Mesendoderm (in vitro differentiated cells): Measurements from ENCODE around the gene SYCP1.
"Not testable (repeated sequence)": the region's sequence is repeated elsewhere in the genome, so short reads cannot be mapped to it uniquely, and the experiment has no call there.

Experiments
- DNase-seq: peaks from one replicate; pipeline ENCODE4 v3.0.0; 2013
- H2AK5ac ChIP-seq: 2 replicates; pipeline ENCODE4 v1.6.1; 2013; ENCODE audit warnings: low read length, inconsistent platforms
- H2BK120ac ChIP-seq: 2 replicates; pipeline ENCODE4 v1.6.1; 2013; ENCODE audit warnings: low read depth, mild to moderate bottlenecking, low read length, moderate library complexity, mixed read lengths
- H2BK15ac ChIP-seq: replicated peaks from 2 replicates; pipeline ENCODE4 v1.6.1; 2013; ENCODE audit warnings: low read depth, mild to moderate bottlenecking, moderate library complexity
- H2BK5ac ChIP-seq: 2 replicates; pipeline ENCODE4 v1.6.1; 2013; ENCODE audit warnings: low read length, inconsistent platforms
- H3K18ac ChIP-seq: 2 replicates; pipeline ENCODE4 v1.6.1; 2013; ENCODE audit warnings: mild to moderate bottlenecking, low read length, mixed read lengths
- H3K23ac ChIP-seq: one replicate; pipeline ENCODE4 v1.6.1; 2013; ENCODE audit warnings: low read length
- H3K27ac ChIP-seq: 2 replicates; pipeline ENCODE4 v1.5.1; 2013; ENCODE audit warnings: low read depth, mild to moderate bottlenecking, inconsistent platforms, low read length, moderate library complexity
- H3K27me3 ChIP-seq: 2 replicates; pipeline ENCODE4 v1.6.1; 2013; ENCODE audit warnings: low read length, control low read depth, mild to moderate bottlenecking, inconsistent platforms; ENCODE audit not compliant: insufficient read depth, poor library complexity
- H3K36me3 ChIP-seq: 2 replicates; pipeline ENCODE4 v1.6.1; 2013; ENCODE audit warnings: low read length, inconsistent platforms; ENCODE audit not compliant: control insufficient read depth, insufficient read depth
- H3K4ac ChIP-seq: one replicate; pipeline ENCODE4 v1.6.1; 2013; ENCODE audit warnings: low read depth, mild to moderate bottlenecking, low read length, moderate library complexity
- H3K4me1 ChIP-seq: 2 replicates; pipeline ENCODE4 v1.6.1; 2013; ENCODE audit warnings: low read depth, low read length, inconsistent platforms; ENCODE audit not compliant: control insufficient read depth
- H3K4me2 ChIP-seq: 2 replicates; pipeline ENCODE4 v1.6.1; 2013; ENCODE audit warnings: low read length
- H3K4me3 ChIP-seq: 2 replicates; pipeline ENCODE4 v1.5.1; 2013; ENCODE audit warnings: mild to moderate bottlenecking, low read length
- H3K56ac ChIP-seq: one replicate; pipeline ENCODE4 v1.6.1; 2013; ENCODE audit warnings: low read length
- H3K79me1 ChIP-seq: 2 replicates; pipeline ENCODE4 v1.6.1; 2013; ENCODE audit warnings: low read length, inconsistent platforms
- H3K79me2 ChIP-seq: 2 replicates; pipeline ENCODE4 v1.6.1; 2013; ENCODE audit warnings: mild to moderate bottlenecking, low read length; ENCODE audit not compliant: control insufficient read depth, insufficient read depth
- H3K9ac ChIP-seq: 2 replicates; pipeline ENCODE4 v1.6.1; 2013; ENCODE audit warnings: low read length, inconsistent platforms
- H4K5ac ChIP-seq: one replicate; pipeline ENCODE4 v1.6.1; 2013; ENCODE audit warnings: low read length
- H4K8ac ChIP-seq: one replicate; pipeline ENCODE4 v1.6.1; 2013; ENCODE audit warnings: low read depth, mild to moderate bottlenecking, control low read depth, low read length, moderate library complexity
- WGBS: extraction: QIAGEN DNeasy Blood & Tissue Kit; methylation state at CpG from one replicate; pipeline ENCODE4 v1.1.7; 2013; ENCODE audit warnings: low lambda C conversion rate, missing lambda C conversion rate; ENCODE audit not compliant: insufficient coverage; ENCODE audit errors: extremely low coverage; 5-methylcytosine and 5-hydroxymethylcytosine counted together

The SYCP1 gene

DNA sequence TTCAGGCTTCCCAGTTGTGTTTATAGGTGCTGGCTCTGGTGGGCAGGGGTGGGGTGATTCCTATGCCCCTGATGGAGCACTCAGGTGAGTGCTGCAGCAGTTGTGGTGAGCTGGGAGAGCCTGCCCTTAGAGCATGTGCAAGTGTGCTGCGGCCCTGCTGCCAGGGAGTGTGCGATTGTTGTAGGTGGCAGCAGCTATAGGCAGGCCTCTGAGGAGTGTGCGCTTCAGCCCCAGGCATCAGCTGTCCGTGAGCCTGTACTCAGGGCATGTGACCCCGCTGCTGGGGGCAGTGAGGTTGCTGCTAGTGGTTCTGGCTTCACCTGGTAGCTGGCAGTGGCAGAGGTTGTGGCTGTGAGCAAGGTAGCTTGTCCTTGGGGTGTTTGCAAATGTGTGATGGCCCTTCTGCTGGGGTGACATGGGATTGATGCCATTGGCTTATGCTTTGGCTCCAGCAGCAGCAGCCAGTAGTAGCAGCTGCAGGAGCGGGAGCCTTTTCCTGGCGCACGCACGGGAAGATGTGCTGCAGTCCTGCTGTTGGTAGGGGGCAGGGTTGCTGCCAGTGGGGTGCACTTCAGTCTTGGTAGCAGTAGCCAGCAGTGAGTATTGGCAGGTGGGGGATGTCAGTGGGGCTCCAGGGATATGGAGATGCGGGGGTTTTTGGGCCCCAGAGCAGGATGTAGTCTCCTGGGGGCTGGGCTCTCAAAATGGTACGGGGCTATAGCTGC lies 37.7 kb downstream of the SYCP1 start:
- DNase-seq: peak; percentile 27
- no CpG with 5 or more reads among the region's 11 CpGs for WGBS

DNA sequence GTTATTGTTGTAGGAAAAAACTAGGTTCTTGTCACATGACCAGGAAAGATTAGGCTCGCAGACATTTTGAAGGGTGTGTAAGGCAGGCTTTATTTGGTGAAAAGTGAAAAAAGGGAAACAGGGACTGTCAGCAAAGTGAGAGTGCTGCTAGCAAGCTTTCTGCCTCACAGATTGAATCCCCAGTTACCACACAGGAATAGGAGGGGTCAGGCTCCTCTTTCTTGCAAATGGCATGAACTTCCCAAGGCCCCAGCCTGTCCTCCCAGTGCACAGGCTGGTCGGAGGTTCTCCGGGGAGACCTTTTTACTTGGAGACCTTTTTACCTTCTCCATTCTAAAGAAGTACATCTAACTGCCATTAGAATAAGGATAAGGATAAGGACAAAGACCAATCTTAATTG lies 42.1 kb downstream of the SYCP1 start:
- DNase-seq: no peak
- H3K4ac ChIP-seq: no peak overlapping the region
- H3K18ac ChIP-seq: no peak overlapping the region
- H2BK120ac ChIP-seq: no peak overlapping the region
- H3K79me1 ChIP-seq: no peaks in the 10 kb centered on the region
- no peaks in the 10 kb centered on the region for H3K36me3 ChIP-seq
- no peaks in the 10 kb centered on the region for H3K4me1 ChIP-seq
- H2BK15ac ChIP-seq: no peak overlapping the region
- H4K8ac ChIP-seq: no peak overlapping the region
- no peaks in the 10 kb centered on the region for H3K27me3 ChIP-seq
- H3K4me3 ChIP-seq: no peak overlapping the region
- no peak overlapping the region for H3K56ac ChIP-seq
- no CpG with 5 or more reads among the region's 3 CpGs for WGBS
- no peak overlapping the region for H4K5ac ChIP-seq
- H3K9ac ChIP-seq: no peak overlapping the region
- no peak overlapping the region for H3K4me2 ChIP-seq
- no peak overlapping the region for H2AK5ac ChIP-seq
- H2BK5ac ChIP-seq: no peak overlapping the region
- no peak overlapping the region for H3K27ac ChIP-seq
- H3K23ac ChIP-seq: no peak overlapping the region
- H3K79me2 ChIP-seq: no peaks in the 10 kb centered on the region

More for the DNA sequence above, 37.7 kb downstream of the SYCP1 start:
- Histone ChIP-seq H3K4me3 (no peak overlapping the region), H3K79me2 (no peaks in the 10 kb centered on the region), H3K27me3 (no peaks in the 10 kb centered on the region), H3K4me1 (no peaks in the 10 kb centered on the region), H3K79me1 (no peaks in the 10 kb centered on the region), H4K5ac (no peak overlapping the region), H3K4ac (no peak overlapping the region), H3K18ac (no peak overlapping the region), H3K23ac (no peak overlapping the region), H3K4me2 (no peak overlapping the region), H2BK15ac (no peak overlapping the region), H3K27ac (no peak overlapping the region), H2BK5ac (no peak overlapping the region), H3K56ac (no peak overlapping the region), H2AK5ac (no peak overlapping the region), H2BK120ac (no peak overlapping the region), H3K9ac (no peak overlapping the region), H3K36me3 (no peaks in the 10 kb centered on the region), H4K8ac (no peak overlapping the region)

DNA sequence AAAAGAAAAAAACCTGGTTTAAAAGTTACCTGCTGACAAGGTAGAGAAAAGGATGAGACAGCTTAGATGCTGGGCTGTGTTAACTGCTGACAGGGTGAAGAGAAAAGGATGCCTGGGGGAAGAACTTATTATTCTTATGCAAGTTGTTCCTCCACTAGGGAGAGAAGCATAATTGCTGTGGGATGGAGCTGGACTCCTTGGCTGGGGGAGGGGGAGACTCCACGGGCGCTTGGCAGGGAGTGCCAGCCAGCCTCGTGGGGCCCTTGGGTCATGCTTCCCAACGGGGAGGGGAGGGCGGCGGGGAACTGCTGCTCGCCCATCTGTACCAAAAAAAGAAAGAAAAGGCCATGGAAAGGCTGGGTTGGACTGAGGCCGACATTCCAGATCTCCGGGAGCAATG lies 47.2 kb downstream of the SYCP1 start:
- no CpG with 5 or more reads among the region's 9 CpGs for WGBS
- Histone ChIP-seq H3K4me3 (no peak overlapping the region), H2BK15ac (no peak overlapping the region), H2BK5ac (no peak overlapping the region), H3K18ac (peak overlapping the region; percentile 65), H2BK120ac (no peak overlapping the region), H3K23ac (no peak overlapping the region), H3K9ac (no peak overlapping the region), H3K79me1 (no peaks in the 10 kb centered on the region), H3K4me1 (no peaks in the 10 kb centered on the region), H3K27ac (no peak overlapping the region), H3K79me2 (no peaks in the 10 kb centered on the region), H4K5ac (no peak overlapping the region), H3K27me3 (no peaks in the 10 kb centered on the region), H3K4me2 (no peak overlapping the region), H3K36me3 (no peaks in the 10 kb centered on the region), H3K56ac (peak overlapping the region; percentile 67), H3K4ac (no peak overlapping the region), H4K8ac (no peak overlapping the region), H2AK5ac (no peak overlapping the region)
- no peak for DNase-seq

DNA sequence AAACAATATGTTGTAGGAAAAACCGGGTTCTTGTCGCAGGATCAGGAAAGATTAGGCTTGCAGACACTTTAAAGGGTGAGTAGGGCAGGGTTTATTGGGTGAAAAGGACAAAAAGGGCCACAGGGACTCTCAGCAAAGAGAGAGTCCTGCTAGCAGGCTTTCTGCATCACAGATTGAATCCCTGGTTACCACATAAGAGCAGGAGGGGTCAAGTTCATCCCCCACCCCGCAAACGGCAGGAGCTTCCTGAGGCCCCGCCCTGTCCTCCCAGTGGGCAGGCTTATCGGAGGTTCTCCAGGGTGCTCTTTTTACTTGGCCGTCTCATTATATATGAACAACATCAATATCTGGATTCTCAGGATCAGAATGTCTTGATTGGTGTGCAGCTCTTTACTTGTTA lies 47.7 kb downstream of the SYCP1 start:
- no CpG with 5 or more reads among the region's 7 CpGs for WGBS
- H4K5ac ChIP-seq: no peak overlapping the region

DNA sequence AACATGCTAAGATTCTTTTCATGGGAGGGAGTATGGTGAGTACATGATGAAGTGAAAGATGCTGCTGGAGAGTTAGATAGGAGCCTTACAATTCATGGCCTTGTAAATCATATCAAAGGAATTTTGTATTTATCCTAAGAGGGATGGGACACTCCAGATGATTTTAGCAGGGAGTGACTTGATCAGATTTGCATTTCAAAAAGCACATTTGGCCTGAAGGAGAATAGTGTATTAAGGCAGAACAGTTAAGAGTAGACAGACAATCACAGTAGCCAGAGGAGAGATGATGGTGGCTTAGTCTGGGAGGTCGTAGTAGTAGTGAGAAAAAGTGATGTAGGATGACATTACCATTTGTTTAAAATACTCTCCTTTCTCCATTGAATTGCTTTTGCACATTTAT lies 48.8 kb downstream of the SYCP1 start:
- Histone ChIP-seq H3K27ac (no peak overlapping the region), H2BK5ac (no peak overlapping the region), H3K4me3 (no peak overlapping the region), H2AK5ac (no peak overlapping the region), H2BK15ac (no peak overlapping the region), H3K79me1 (no peaks in the 10 kb centered on the region), H3K79me2 (no peaks in the 10 kb centered on the region), H4K5ac (no peak overlapping the region), H3K56ac (no peak overlapping the region), H3K4me2 (no peak overlapping the region), H3K36me3 (no peaks in the 10 kb centered on the region), H3K9ac (no peak overlapping the region), H3K4ac (no peak overlapping the region), H3K18ac (no peak overlapping the region), H3K23ac (no peak overlapping the region), H4K8ac (no peak overlapping the region), H2BK120ac (no peak overlapping the region), H3K4me1 (no peaks in the 10 kb centered on the region), H3K27me3 (no peaks in the 10 kb centered on the region)
- no peak for DNase-seq
- no CpG with 5 or more reads among the region's 1 CpG for WGBS

More for the DNA sequence above, 47.7 kb downstream of the SYCP1 start:
- H3K56ac ChIP-seq: no peak overlapping the region
- H3K4me3 ChIP-seq: no peak overlapping the region
- no peak overlapping the region for H3K4me2 ChIP-seq
- no peaks in the 10 kb centered on the region for H3K4me1 ChIP-seq
- H4K8ac ChIP-seq: no peak overlapping the region
- H3K79me1 ChIP-seq: no peaks in the 10 kb centered on the region
- H2BK5ac ChIP-seq: no peak overlapping the region
- H3K27ac ChIP-seq: no peak overlapping the region
- H3K9ac ChIP-seq: no peak overlapping the region
- no peaks in the 10 kb centered on the region for H3K27me3 ChIP-seq
- H3K36me3 ChIP-seq: no peaks in the 10 kb centered on the region
- no peaks in the 10 kb centered on the region for H3K79me2 ChIP-seq
- H3K18ac ChIP-seq: no peak overlapping the region
- peak; percentile 37 for DNase-seq
- no peak overlapping the region for H2BK120ac ChIP-seq
- H3K4ac ChIP-seq: no peak overlapping the region
- no peak overlapping the region for H3K23ac ChIP-seq
- H2AK5ac ChIP-seq: no peak overlapping the region
- no peak overlapping the region for H2BK15ac ChIP-seq

DNA sequence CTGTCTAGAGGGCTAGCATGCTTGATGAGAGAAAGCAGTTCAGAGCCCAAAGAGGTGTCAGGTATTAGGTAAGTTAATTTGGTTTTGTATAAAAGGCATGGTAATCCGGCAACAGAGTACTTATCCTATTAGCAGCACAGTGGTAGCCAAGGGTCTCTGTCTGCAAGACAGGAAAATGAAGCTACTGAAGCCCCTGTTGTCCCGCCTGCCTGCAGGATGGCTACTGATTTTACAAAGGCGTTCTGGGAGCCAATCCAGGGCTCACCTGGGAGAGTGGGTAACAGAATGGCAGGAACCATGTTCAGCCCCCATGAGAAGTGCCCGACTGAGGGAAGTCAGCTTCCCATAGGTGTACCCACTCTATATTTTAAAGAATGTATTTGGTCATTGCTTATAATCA lies 61.1 kb downstream of the SYCP1 start:
- H3K56ac ChIP-seq, H3K4me2 ChIP-seq, H3K79me1 ChIP-seq, H3K18ac ChIP-seq, H2AK5ac ChIP-seq, H4K5ac ChIP-seq, H2BK15ac ChIP-seq, H3K4ac ChIP-seq, H2BK5ac ChIP-seq, H3K27me3 ChIP-seq, H3K36me3 ChIP-seq, H3K4me1 ChIP-seq, H3K4me3 ChIP-seq, H3K9ac ChIP-seq, H3K79me2 ChIP-seq, H2BK120ac ChIP-seq, H3K23ac ChIP-seq, H4K8ac ChIP-seq, H3K27ac ChIP-seq: not testable (repeated sequence)
- no CpG with 5 or more reads among the region's 4 CpGs for WGBS
- DNase-seq: peak; percentile 36
